Tibial nerve (tissue), 4 donors: ENCODE data around the gene CCDC50. TPM values are rescaled to one million over a fixed set of nuclear protein-coding genes. Genes with fewer than 3 reads are reported as not detected.

Experiments
- DNase-seq, 2 donors: peaks; one replicate each; pipeline ENCODE4 v3.0.0-alpha.2; 2019; ENCODE audit warnings: low spot score in 2 of 2
- H3K27ac ChIP-seq, 4 donors: fragments of 200-600 bp; sonication (generic) in 3 of 4; one replicate each; pipeline ENCODE4 v1.5.1; 2017 to 2019; ENCODE audit warnings: mild to moderate bottlenecking in 1 of 4
- H3K27me3 ChIP-seq, 2 donors: fragments of 200-600 bp; sonication (generic) in 1 of 2; one replicate each; pipeline versions ENCODE4 v1.5.1 to v1.6.0; 2017 to 2019
- H3K36me3 ChIP-seq, 3 donors: fragments of 200-600 bp; sonication (generic); one replicate each; pipeline ENCODE4 v1.5.1; 2018 to 2019
- H3K4me1 ChIP-seq, 4 donors: fragments of 200-600 bp; sonication (generic) in 3 of 4; one replicate each; pipeline ENCODE4 v1.5.1; 2017 to 2019
- H3K4me3 ChIP-seq, 4 donors: fragments of 200-600 bp; sonication (generic) in 3 of 4; one replicate each; pipeline ENCODE4 v1.5.1; 2017 to 2019; ENCODE audit warnings: mild to moderate bottlenecking in 1 of 4, moderate library complexity in 1 of 4
- H3K9me3 ChIP-seq, 4 donors: fragments of 200-600 bp; sonication (generic) in 3 of 4; one replicate each; pipeline ENCODE4 v1.5.1; 2017 to 2019
- CTCF ChIP-seq, 5 experiments: fragments of 200-600 bp in 3 of 5; fragments of 450-650 bp in 2 of 5; sonication (generic) in 3 of 5; IDR thresholded peaks; one replicate each; pipeline ENCODE4 v1.5.1; 2016 to 2019; ENCODE audit warnings: antibody characterized with exemption in 5 of 5, mild to moderate bottlenecking in 3 of 5, moderate library complexity in 2 of 5
- EP300 ChIP-seq, 2 donors: sonication (generic); formaldehyde crosslinking; IDR thresholded peaks; one replicate each; pipeline ENCODE4 v1.6.1; 2017; ENCODE audit warnings: antibody characterized with exemption in 2 of 2, mild to moderate bottlenecking in 1 of 2
- POLR2A ChIP-seq, 2 donors: fragments of 450-650 bp; IDR thresholded peaks; one replicate each; pipeline ENCODE4 v1.6.1; 2017; ENCODE audit warnings: antibody characterized with exemption in 2 of 2, mild to moderate bottlenecking in 2 of 2, moderate library complexity in 2 of 2
- WGBS, 2 donors: methylation state at CpG; one replicate each; pipeline ENCODE4 v1.1.5; 2018; 5-methylcytosine and 5-hydroxymethylcytosine counted together
- total RNA-seq, 4 donors: library from RNA; depleted of rRNA; stranded (reverse); fragments of >200 nt; gene quantifications; one replicate each; pipeline ENCODE4 v1.1.0, GENCODE V29; 2016

Gene CCDC50
- total RNA-seq, 4 donors from 2014 or later = 83.5 to 99.6 (median 94.2) TPM

- no peaks in the 10 kb centered on the region for H3K27me3 ChIP-seq
- DNase-seq = no peak
- H3K27ac ChIP-seq = no peak overlapping the region
- H3K36me3 ChIP-seq = no peaks in the 10 kb centered on the region
- no peaks in the 10 kb centered on the region for H3K9me3 ChIP-seq
- no peak overlapping the region for H3K4me3 ChIP-seq
- WGBS, 2 donors = 74% methylated on average over 4 of the region's 4 CpGs
- no peaks in the 10 kb centered on the region for H3K4me1 ChIP-seq
- TF ChIP-seq EP300 (IDR thresholded peaks at IDR 0.05) = no peak
- no peak for TF ChIP-seq POLR2A (IDR thresholded peaks at IDR 0.05)
- TF ChIP-seq CTCF (IDR thresholded peaks at IDR 0.05) = no peak
Observed at GRCh38 chr3:191307341-191307740, 21.9 kb upstream of the CCDC50 start.

- WGBS, 2 donors = 77 to 94% methylated on average over 2 of the region's 2 CpGs
- H3K27me3 ChIP-seq = no peaks in the 10 kb centered on the region
- no peak for DNase-seq
- no peak for TF ChIP-seq CTCF (IDR thresholded peaks at IDR 0.05)
- TF ChIP-seq EP300 (IDR thresholded peaks at IDR 0.05) = no peak
- no peak for TF ChIP-seq POLR2A (IDR thresholded peaks at IDR 0.05)
- H3K27ac ChIP-seq = no peak overlapping the region
- no peaks in the 10 kb centered on the region for H3K4me1 ChIP-seq
- no peaks in the 10 kb centered on the region for H3K36me3 ChIP-seq
- H3K4me3 ChIP-seq = no peak overlapping the region
- no peaks in the 10 kb centered on the region for H3K9me3 ChIP-seq
Observed at GRCh38 chr3:191313296-191313695, 15.9 kb upstream of the CCDC50 start.

- WGBS, 2 donors = 78 to 86% methylated on average over 5 of the region's 5 CpGs
- no peaks in the 10 kb centered on the region for H3K4me1 ChIP-seq
Observed at GRCh38 chr3:191314109-191314728, 15.0 kb upstream of the CCDC50 start.

GRCh38 chr3:191316876-191317603 lies 12.2 kb upstream of the CCDC50 start:
- no peak overlapping the region for H3K4me3 ChIP-seq
- no peaks in the 10 kb centered on the region for H3K9me3 ChIP-seq
- no peaks in the 10 kb centered on the region for H3K27me3 ChIP-seq
- no peak overlapping the region for H3K27ac ChIP-seq
- H3K4me1 ChIP-seq = no peaks in the 10 kb centered on the region
- WGBS, 2 donors = 93 to 96% methylated on average over 32 to 40 of the region's 40 CpGs
- TF ChIP-seq POLR2A (IDR thresholded peaks at IDR 0.05) = no peak
- TF ChIP-seq CTCF (IDR thresholded peaks at IDR 0.05) = no peak
- no peak for TF ChIP-seq EP300 (IDR thresholded peaks at IDR 0.05)
- no peaks in the 10 kb centered on the region for H3K36me3 ChIP-seq
- no peak for DNase-seq

More at GRCh38 chr3:191314109-191314728, 15.0 kb upstream of the CCDC50 start:
- TF ChIP-seq CTCF (IDR thresholded peaks at IDR 0.05) = no peak
- TF ChIP-seq EP300 (IDR thresholded peaks at IDR 0.05) = no peak
- H3K4me3 ChIP-seq = no peak overlapping the region
- no peaks in the 10 kb centered on the region for H3K27me3 ChIP-seq
- DNase-seq = no peak
- no peak overlapping the region for H3K27ac ChIP-seq
- no peaks in the 10 kb centered on the region for H3K9me3 ChIP-seq
- H3K36me3 ChIP-seq = no peaks in the 10 kb centered on the region

- no peaks in the 10 kb centered on the region for H3K4me1 ChIP-seq
Observed at GRCh38 chr3:191320316-191320715, 8.9 kb upstream of the CCDC50 start.

More at GRCh38 chr3:191320316-191320715, 8.9 kb upstream of the CCDC50 start:
- H3K36me3 ChIP-seq = no peaks in the 10 kb centered on the region
- no peaks in the 10 kb centered on the region for H3K27me3 ChIP-seq
- TF ChIP-seq CTCF (IDR thresholded peaks at IDR 0.05) (no peak), EP300 (IDR thresholded peaks at IDR 0.05) (no peak), POLR2A (IDR thresholded peaks at IDR 0.05) (no peak)
- no peak for DNase-seq
- no peak overlapping the region for H3K4me3 ChIP-seq
- no peaks in the 10 kb centered on the region for H3K9me3 ChIP-seq
- no peak overlapping the region for H3K27ac ChIP-seq
- WGBS, 2 donors = 88% methylated on average over 5 of the region's 5 CpGs
